Hematopoietic multipotent progenitor cell treated with erythropoietin and hydrocortisone succinate and interleukin-3 and kit ligand, for 15 days (in vitro differentiated cells): ENCODE data around the gene CDPF1.
"Not testable (repeated sequence)": the region's sequence is repeated elsewhere in the genome, so short reads cannot be mapped to it uniquely, and the experiment has no call there.

Experiments used
- DNase-seq: peaks from one replicate; pipeline ENCODE4 v3.0.0-alpha.2; 2015; ENCODE audit warnings: low spot score

CDPF1 gene

GRCh38 chr22:46224898-46225290, 25.2 kb downstream of the CDPF1 start:
- no peak for DNase-seq

GRCh38 chr22:46224044-46224897, 25.8 kb downstream of the CDPF1 start:
- no peak for DNase-seq

- DNase-seq, result no peak
Observed at GRCh38 chr22:46220921-46221320, 29.2 kb downstream of the CDPF1 start.

GRCh38 chr22:46219636-46220035, 30.5 kb downstream of the CDPF1 start:
- peak; percentile 13 for DNase-seq

- DNase-seq, result no peak
Observed at GRCh38 chr22:46214616-46215015, 35.5 kb downstream of the CDPF1 start.

GRCh38 chr22:46214149-46214548, 35.9 kb downstream of the CDPF1 start:
- no peak for DNase-seq

GRCh38 chr22:46213052-46213451, 37.0 kb downstream of the CDPF1 start:
- DNase-seq, result no peak

- no peak for DNase-seq
Observed at GRCh38 chr22:46212195-46212594, 37.9 kb downstream of the CDPF1 start.

GRCh38 chr22:46209262-46209661, 40.8 kb downstream of the CDPF1 start:
- no peak for DNase-seq

- DNase-seq, result no peak
Observed at GRCh38 chr22:46203601-46203980, 46.5 kb downstream of the CDPF1 start.

GRCh38 chr22:46202897-46203600, 47.0 kb downstream of the CDPF1 start:
- DNase-seq, result no peak

- no peak for DNase-seq
Observed at GRCh38 chr22:46201059-46201757, 48.9 kb downstream of the CDPF1 start.

- not testable (repeated sequence) for DNase-seq
Observed at GRCh38 chr22:46198806-46199205, 51.3 kb downstream of the CDPF1 start.

- no peak for DNase-seq
Observed at GRCh38 chr22:46198274-46198673, 51.8 kb downstream of the CDPF1 start.

- peak; percentile 27 for DNase-seq
Observed at GRCh38 chr22:46196278-46196677, 53.8 kb downstream of the CDPF1 start.

- DNase-seq, result no peak
Observed at GRCh38 chr22:46195487-46196165, 54.5 kb downstream of the CDPF1 start.
